K562 (cell line): Measurements from ENCODE around the gene CARMIL1. TPM values are rescaled to one million over a fixed set of nuclear protein-coding genes. Genes with fewer than 3 reads are reported as not detected.

ENCODE experiments used
- ATAC-seq: fragments of 200-7000 bp; cut with Tn5 transposase; 3 replicates; pipeline ENCODE4 v1.9.1; 2020; ENCODE audit warnings: moderate library complexity
- BruUV-seq: library from RNA; stranded (reverse); fragments of 400-500 nt; replicated peaks from 2 replicates; lab custom pipeline; 2021; lab: Mats Ljungman, UMichigan
- CTCF ChIA-PET: fragments of 300-600 bp; formaldehyde crosslinking; extraction: SDS; loops from one replicate; lab custom pipeline; 2021; ENCODE audit warnings: low intra/inter-chr PET ratio; lab: Yijun Ruan, JAX
- POLR2A ChIA-PET: fragments of 300-600, 350-650 bp; sonication (Branson Sonifier 250); formaldehyde crosslinking; extraction: SDS; loops from one replicate; lab custom pipeline; 2021; ENCODE audit warnings: antibody characterized with exemption, inconsistent platforms; lab: Yijun Ruan, JAX
- DNase-seq, 4 experiments: peaks; one replicate each; pipeline versions ENCODE4 v3.0.0 to v3.0.0-alpha.2; 2011 to 2018; ENCODE audit warnings: low spot score in 3 of 4, mixed read lengths in 3 of 4; ENCODE audit errors: extremely low read depth in 1 of 4
- FAIRE-seq: peaks from 2 replicates; lab custom pipeline; 2011; peaks lifted over from hg19 to GRCh38; lab: Jason Lieb, UNC
- H2AFZ ChIP-seq: 2 replicates; pipeline ENCODE4 v1.6.0; 2011; ENCODE audit warnings: low read depth, low read length, control low read depth, inconsistent platforms
- H3K27ac ChIP-seq: fragments of 200-600 bp; 3 replicates; pipeline ENCODE4 v1.8.0; 2011; ENCODE audit warnings: low read depth, mild to moderate bottlenecking, control low read depth, inconsistent platforms, low read length, moderate library complexity, mixed read lengths; ENCODE audit errors: extremely low read depth
- H3K27me3 ChIP-seq, 2 experiments: fragments of 300-600 bp in 1 of 2; 2 replicates in 1 of 2; 3 replicates in 1 of 2; pipeline versions ENCODE4 v1.6.0 to v1.8.0; 2011; ENCODE audit warnings: inconsistent platforms in 2 of 2, low read length in 2 of 2, mild to moderate bottlenecking in 1 of 2, mixed read lengths in 1 of 2, moderate library complexity in 1 of 2; ENCODE audit not compliant: control insufficient read depth in 2 of 2, insufficient read depth in 2 of 2
- H3K36me3 ChIP-seq: fragments of 300-600 bp; 3 replicates; pipeline ENCODE4 v1.8.0; 2011; ENCODE audit warnings: mild to moderate bottlenecking, low read length, inconsistent platforms; ENCODE audit not compliant: control insufficient read depth, insufficient read depth
- H3K4me1 ChIP-seq, 2 experiments: fragments of 200-600 bp in 1 of 2; replicated peaks in 1 of 2; 2 replicates in 1 of 2; 3 replicates in 1 of 2; pipeline versions ENCODE4 v1.5.1 to v1.8.0; 2011; ENCODE audit warnings: inconsistent platforms in 2 of 2, low read length in 2 of 2, mild to moderate bottlenecking in 1 of 2, mixed read lengths in 1 of 2, moderate library complexity in 1 of 2; ENCODE audit not compliant: control insufficient read depth in 2 of 2, insufficient read depth in 2 of 2
- H3K4me2 ChIP-seq: 2 replicates; pipeline ENCODE4 v1.6.1; 2011; ENCODE audit warnings: low read length, control low read depth, inconsistent platforms, mixed read lengths; ENCODE audit not compliant: insufficient read depth
- H3K4me3 ChIP-seq: fragments of 200-600 bp; sonication (generic), shearing (Covaris generic); 2 replicates; pipeline ENCODE4 v1.5.1; 2016; ENCODE audit warnings: control low read depth, inconsistent platforms
- H3K79me2 ChIP-seq: fragments of 200-600 bp; 3 replicates; pipeline ENCODE4 v1.8.0; 2011; ENCODE audit warnings: low read length, inconsistent platforms; ENCODE audit not compliant: control insufficient read depth, insufficient read depth
- H3K9ac ChIP-seq, 2 experiments: 2 replicates each; pipeline versions ENCODE4 v1.6.0 to v1.6.1; 2011; ENCODE audit warnings: low read depth in 2 of 2, low read length in 2 of 2, control low read depth in 1 of 2, inconsistent platforms in 1 of 2, mild to moderate bottlenecking in 1 of 2, mixed read lengths in 1 of 2; ENCODE audit not compliant: insufficient read depth in 1 of 2
- H3K9me1 ChIP-seq: one replicate; pipeline ENCODE4 v1.6.0; 2011; ENCODE audit warnings: inconsistent platforms, mild to moderate bottlenecking, low read length, moderate library complexity; ENCODE audit not compliant: control insufficient read depth, insufficient read depth
- H3K9me3 ChIP-seq: replicated peaks from 2 replicates; pipeline ENCODE4 v1.5.1; 2011; ENCODE audit warnings: low read depth, low read length, inconsistent platforms; ENCODE audit not compliant: control insufficient read depth, insufficient read depth
- H4K20me1 ChIP-seq: replicated peaks from 2 replicates; pipeline ENCODE4 v1.6.1; 2011; ENCODE audit warnings: low read length, inconsistent platforms, mixed read lengths; ENCODE audit not compliant: control insufficient read depth, insufficient read depth
- CEBPG ChIP-seq, 3 experiments: fragments of 200-800 bp in 1 of 3; sonication (Bioruptor generic) in 1 of 3; sonication (generic) in 1 of 3; formaldehyde crosslinking in 1 of 3; IDR thresholded peaks in 2 of 3; conservative IDR thresholded peaks in 1 of 3; 2 replicates each; pipeline versions ENCODE4 v1.6.1 to v1.8.0; 2016 to 2022; ENCODE audit warnings: missing compliant biosample characterization in 2 of 3, missing genetic modification characterization in 2 of 3, mild to moderate bottlenecking in 1 of 3, missing genetic modification reagents in 1 of 3
- CHD1 ChIP-seq: fragments of 200-600 bp; sonication (generic); IDR thresholded peaks from one replicate; pipeline ENCODE4 v1.6.1; 2012; ENCODE audit warnings: mild to moderate bottlenecking, moderate library complexity, low read length, inconsistent platforms
- COPS2 ChIP-seq: fragments of 450-650 bp; conservative IDR thresholded peaks from 2 replicates; pipeline ENCODE4 v1.6.1; 2016; ENCODE audit warnings: mild to moderate bottlenecking, moderate library complexity
- HDAC6 ChIP-seq: IDR thresholded peaks from 2 replicates; pipeline ENCODE4 v1.6.1; 2012; ENCODE audit warnings: low read depth, mild to moderate bottlenecking, control low read depth, inconsistent platforms, low read length, moderate library complexity
- JUND ChIP-seq, 2 experiments: IDR thresholded peaks; 2 replicates in 1 of 2; 3 replicates in 1 of 2; pipeline ENCODE4 v1.6.1; 2011; ENCODE audit warnings: borderline replicate concordance in 2 of 2, low read depth in 2 of 2, low read length in 2 of 2, improper control_type of control experiment in 1 of 2, missing biosample characterization in 1 of 2, missing genetic modification characterization in 1 of 2, missing genetic modification reagents in 1 of 2
- PHB ChIP-seq: fragments of 250-450 bp; sonication (Bioruptor Pico); IDR thresholded peaks from 2 replicates; pipeline ENCODE4 v1.5.0; 2021
- PHTF2 ChIP-seq: fragments of 250-450 bp; sonication (Bioruptor Pico); IDR thresholded peaks from 2 replicates; pipeline ENCODE4 v1.5.0; 2021; ENCODE audit warnings: mild to moderate bottlenecking
- POLR2B ChIP-seq: fragments of 450-650 bp; IDR thresholded peaks from 2 replicates; pipeline ENCODE4 v1.6.1; 2018; ENCODE audit warnings: low read depth; ENCODE audit not compliant: partially characterized antibody
- PRMT5 ChIP-seq: sonication (generic); formaldehyde crosslinking; IDR thresholded peaks from 2 replicates; pipeline ENCODE4 v1.5.0; 2020; ENCODE audit warnings: missing genetic modification reagents
- PTTG1 ChIP-seq: fragments of 450-650 bp; IDR thresholded peaks from 2 replicates; pipeline ENCODE4 v1.6.1; 2016; ENCODE audit warnings: low read depth, mild to moderate bottlenecking, missing genetic modification characterization, missing compliant biosample characterization
- SMAD2 ChIP-seq: fragments of 150-350 bp; IDR thresholded peaks from 2 replicates; pipeline ENCODE4 v1.6.1; 2014; ENCODE audit warnings: low read depth, mild to moderate bottlenecking, low read length
- YBX1 ChIP-seq: fragments of 450-650 bp; IDR thresholded peaks from 2 replicates; pipeline ENCODE4 v1.7.1; 2016; ENCODE audit warnings: mild to moderate bottlenecking
- ZNF282 ChIP-seq: sonication (generic); formaldehyde crosslinking; IDR thresholded peaks from 2 replicates; pipeline ENCODE4 v1.8.1; 2023; ENCODE audit warnings: missing genetic modification reagents
- WGBS: fragments of 100-300 bp; shearing (Covaris generic); methylation state at CpG from one replicate; pipeline ENCODE4 v1.1.6; 2016; ENCODE audit warnings: low coverage, mixed read lengths; ENCODE audit not compliant: insufficient coverage; ENCODE audit errors: missing lambda C conversion rate; 5-methylcytosine and 5-hydroxymethylcytosine counted together
- in situ Hi-C: fragments of 300-500 bp; cut with MboI; formaldehyde crosslinking; loops from 4 replicates; pipeline ENCODE4 v1.15.0; 2018; ENCODE audit warnings: inconsistent platforms, mixed read lengths
- intact Hi-C: fragments of 100-400 bp; cut with micrococcal nuclease; formaldehyde crosslinking; loops from 2 replicates; pipeline ENCODE4 v1.14.2; 2022
- polyA plus RNA-seq, 8 experiments: library from polyadenylated mRNA; depleted of rRNA in 4 of 8; stranded (reverse) in 5 of 8; unstranded in 3 of 8; fragments of >200 nt; fragmentation: Nextera tagmentation in 2 of 8; fragmentation: Illumina TruSeq in 1 of 8; extraction: Ambion mirVana in 2 of 8; extraction: Trizol in 1 of 8; gene quantifications; 2 replicates each; pipeline versions ENCODE4 v1.2.1 to v1.2.3, GENCODE V29; 2011 to 2014; ENCODE audit warnings: inconsistent platforms in 1 of 8, missing spikeins in 1 of 8
- total RNA-seq, 7 experiments: library from RNA; depleted of rRNA in 6 of 7; stranded (reverse); fragments of >200 nt in 6 of 7; fragmentation: Illumina TruSeq in 2 of 7; extraction: Trizol in 2 of 7; gene quantifications; 2 replicates each; pipeline versions ENCODE4 v1.2.1 to v1.2.3, GENCODE V29; 2011 to 2021; ENCODE audit warnings: low replicate concordance in 1 of 7
- TF ChIP-seq, protein P1 (sequence below): sonication (generic); formaldehyde crosslinking; IDR thresholded peaks from 2 replicates; pipeline ENCODE4 v1.8.0; 2022; ENCODE audit warnings: mild to moderate bottlenecking, missing genetic modification reagents, borderline replicate concordance
- TF ChIP-seq, protein P2 (sequence below): fragments of 450-650 bp; IDR thresholded peaks from 2 replicates; pipeline ENCODE4 v1.6.1; 2016
- TF ChIP-seq, protein P3 (sequence below): fragments of 450-650 bp; IDR thresholded peaks from 2 replicates; pipeline ENCODE4 v1.6.1; 2017; ENCODE audit warnings: mild to moderate bottlenecking, moderate library complexity

Gene CARMIL1
- total and polyA plus RNA-seq, 9 of the 15 experiments (the other 6 are each of a cell fraction or from before 2014, with no cell fraction given) = 0.04 to 0.32 (median 0.10) TPM; not detected in 1

DNA sequence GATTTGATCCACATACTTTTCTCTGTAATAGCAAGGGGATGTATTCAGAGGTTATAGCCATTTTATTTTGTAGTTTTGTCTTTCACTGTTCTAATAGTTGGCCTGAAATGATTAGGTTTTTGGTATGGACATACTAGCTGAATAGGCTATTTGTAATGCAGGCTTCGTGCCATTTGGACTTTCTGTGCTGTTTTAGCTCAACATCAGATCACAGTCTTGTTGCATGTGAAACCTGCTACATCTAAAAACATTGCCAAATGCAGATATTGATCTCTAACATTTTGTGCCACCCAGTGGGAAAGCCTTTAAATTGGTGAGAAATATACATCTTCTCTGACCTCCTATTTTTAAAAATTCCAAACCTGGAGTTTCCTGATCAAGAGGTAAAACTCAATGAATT is 215.3 kb downstream of the CARMIL1 start:
- Histone ChIP-seq H3K79me2 (no peaks in the 10 kb centered on the region), H3K27ac (no peak overlapping the region), H3K4me2 (no peak overlapping the region), H3K9me3 (no peaks in the 10 kb centered on the region), H3K9me1 (no peaks in the 10 kb centered on the region), H3K36me3 (no peaks in the 10 kb centered on the region), H3K9ac (no peak overlapping the region), H3K4me1 (no peaks in the 10 kb centered on the region), H2AFZ (no peak overlapping the region), H4K20me1 (0 out of 2 replicates have a peak, but pooled peaks cover 3% of the 10 kb centered on the region), H3K27me3 (peaks cover 0 to 4% of the 10 kb centered on the region in 2 experiments; a peak in 2 of 5 replicates), H3K4me3 (no peak overlapping the region)
- 0% methylated on average over 1 of the region's 1 CpG for WGBS
- no peak for DNase-seq
- no peak for FAIRE-seq
- ChIA-PET CTCF (no interaction called here), POLR2A (interaction anchor here (1.2 kb wide), 1 partner anchor 9 kb away, joined by 3 read pairs; no protein-coding TSS in a partner anchor)
- ATAC-seq = no peak
- in situ Hi-C loops (no loop called here), intact Hi-C loops (loop anchor here (5.0 kb wide), 2 partner anchors 63 to 108 kb away; no protein-coding TSS in a partner anchor)
- TF ChIP-seq CHD1 (no peak), YBX1 (no peak), PRMT5 (no peak), HDAC6 (no peak), PHB (no peak), POLR2B (no peak), ZNF282 (no peak), PTTG1 (no peak), COPS2 (no peak), SMAD2 (no peak), CEBPG (CRISPR knock-in tag; IDR thresholded peaks at IDR 0.05) (no peak), CEBPG (tag; conservative IDR thresholded peaks at IDR 0.05 in 1 of 2, IDR thresholded peaks at IDR 0.05 in 1 of 2) (no peak), PHTF2 (CRISPR knock-in tag) (no peak), JUND (IDR thresholded peaks at IDR 0.05; ENCODE audit: borderline replicate concordance, low read depth, low read length) (no peak), JUND (tag; IDR thresholded peaks at IDR 0.05; ENCODE audit: borderline replicate concordance, low read depth, low read length) (no peak)
- TF ChIP-seq, protein P1, sequence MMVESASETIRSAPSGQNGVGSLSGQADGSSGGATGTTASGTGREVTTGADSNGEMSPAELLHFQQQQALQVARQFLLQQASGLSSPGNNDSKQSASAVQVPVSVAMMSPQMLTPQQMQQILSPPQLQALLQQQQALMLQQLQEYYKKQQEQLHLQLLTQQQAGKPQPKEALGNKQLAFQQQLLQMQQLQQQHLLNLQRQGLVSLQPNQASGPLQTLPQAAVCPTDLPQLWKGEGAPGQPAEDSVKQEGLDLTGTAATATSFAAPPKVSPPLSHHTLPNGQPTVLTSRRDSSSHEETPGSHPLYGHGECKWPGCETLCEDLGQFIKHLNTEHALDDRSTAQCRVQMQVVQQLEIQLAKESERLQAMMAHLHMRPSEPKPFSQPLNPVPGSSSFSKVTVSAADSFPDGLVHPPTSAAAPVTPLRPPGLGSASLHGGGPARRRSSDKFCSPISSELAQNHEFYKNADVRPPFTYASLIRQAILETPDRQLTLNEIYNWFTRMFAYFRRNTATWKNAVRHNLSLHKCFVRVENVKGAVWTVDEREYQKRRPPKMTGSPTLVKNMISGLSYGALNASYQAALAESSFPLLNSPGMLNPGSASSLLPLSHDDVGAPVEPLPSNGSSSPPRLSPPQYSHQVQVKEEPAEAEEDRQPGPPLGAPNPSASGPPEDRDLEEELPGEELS (CRISPR knock-in tag) = no peak
- TF ChIP-seq, protein P2, sequence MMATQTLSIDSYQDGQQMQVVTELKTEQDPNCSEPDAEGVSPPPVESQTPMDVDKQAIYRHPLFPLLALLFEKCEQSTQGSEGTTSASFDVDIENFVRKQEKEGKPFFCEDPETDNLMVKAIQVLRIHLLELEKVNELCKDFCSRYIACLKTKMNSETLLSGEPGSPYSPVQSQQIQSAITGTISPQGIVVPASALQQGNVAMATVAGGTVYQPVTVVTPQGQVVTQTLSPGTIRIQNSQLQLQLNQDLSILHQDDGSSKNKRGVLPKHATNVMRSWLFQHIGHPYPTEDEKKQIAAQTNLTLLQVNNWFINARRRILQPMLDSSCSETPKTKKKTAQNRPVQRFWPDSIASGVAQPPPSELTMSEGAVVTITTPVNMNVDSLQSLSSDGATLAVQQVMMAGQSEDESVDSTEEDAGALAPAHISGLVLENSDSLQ = no peak
- TF ChIP-seq, protein P3, sequence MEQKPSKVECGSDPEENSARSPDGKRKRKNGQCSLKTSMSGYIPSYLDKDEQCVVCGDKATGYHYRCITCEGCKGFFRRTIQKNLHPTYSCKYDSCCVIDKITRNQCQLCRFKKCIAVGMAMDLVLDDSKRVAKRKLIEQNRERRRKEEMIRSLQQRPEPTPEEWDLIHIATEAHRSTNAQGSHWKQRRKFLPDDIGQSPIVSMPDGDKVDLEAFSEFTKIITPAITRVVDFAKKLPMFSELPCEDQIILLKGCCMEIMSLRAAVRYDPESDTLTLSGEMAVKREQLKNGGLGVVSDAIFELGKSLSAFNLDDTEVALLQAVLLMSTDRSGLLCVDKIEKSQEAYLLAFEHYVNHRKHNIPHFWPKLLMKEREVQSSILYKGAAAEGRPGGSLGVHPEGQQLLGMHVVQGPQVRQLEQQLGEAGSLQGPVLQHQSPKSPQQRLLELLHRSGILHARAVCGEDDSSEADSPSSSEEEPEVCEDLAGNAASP = no peak
- BruUV-seq = no TSS peak
